HG02840 (cell line): ENCODE measurements around the gene DNPH1.
A peak's percentile ranks its signal among the peaks of the same experiment; 100 is the strongest.

Source experiments
- ATAC-seq: cut with Tn5 transposase; IDR thresholded peaks from one replicate; pipeline ENCODE4 v1.9.1; 2021; ENCODE audit warnings: mild to moderate bottlenecking, moderate library complexity, moderate number of reproducible peaks; ENCODE audit not compliant: unreplicated experiment, low FRiP score

The DNPH1 gene

GRCh38 chr6:43247114-43247999, 18.1 kb upstream of the DNPH1 start:
- peak; percentile 81 for ATAC-seq

GRCh38 chr6:43246301-43247113, 17.2 kb upstream of the DNPH1 start:
- ATAC-seq = peak; percentile 42

- ATAC-seq = no peak
Measured at GRCh38 chr6:43243664-43244321, 14.5 kb upstream of the DNPH1 start.

GRCh38 chr6:43242908-43243663, 13.8 kb upstream of the DNPH1 start, which contains the start of gene TTBK1:
Gene TTBK1, plus strand, starts transcription at chr6:43243481. Its CDS starts 3,180 bp downstream, at chr6:43246661.
- ATAC-seq = no peak

GRCh38 chr6:43241446-43241845, 12.2 kb upstream of the DNPH1 start:
- no peak for ATAC-seq

GRCh38 chr6:43240950-43241349, 11.7 kb upstream of the DNPH1 start:
- no peak for ATAC-seq

GRCh38 chr6:43239054-43239453, 9.8 kb upstream of the DNPH1 start:
- no peak for ATAC-seq

- no peak for ATAC-seq
Measured at GRCh38 chr6:43235841-43236240, 6.6 kb upstream of the DNPH1 start.

GRCh38 chr6:43231735-43232450, 2.6 kb upstream of the DNPH1 start:
- no peak for ATAC-seq

GRCh38 chr6:43231053-43231452, 1.8 kb upstream of the DNPH1 start:
- ATAC-seq = no peak

- ATAC-seq = no peak
Measured at GRCh38 chr6:43229803-43230620, 731 bp upstream of the DNPH1 start.

GRCh38 chr6:43226192-43226851, 3.0 kb downstream of the DNPH1 start:
- no peak for ATAC-seq

- ATAC-seq = no peak
Measured at GRCh38 chr6:43223175-43223574, 6.1 kb downstream of the DNPH1 start.

- no peak for ATAC-seq
Measured at GRCh38 chr6:43222418-43223059, 6.7 kb downstream of the DNPH1 start.

- ATAC-seq = no peak
Measured at GRCh38 chr6:43221046-43221972, 8.0 kb downstream of the DNPH1 start.

GRCh38 chr6:43220439-43220951, 8.8 kb downstream of the DNPH1 start:
- no peak for ATAC-seq
